Inflammatory macrophage treated with lipopolysaccharide for 4 hours (primary cell): ENCODE data around the gene YWHAQ.

ENCODE experiments used
- DNase-seq: peaks from one replicate; pipeline ENCODE4 v3.0.0-alpha.2; 2020

YWHAQ gene

GRCh38 chr2:9654452-9655100 lies 23.8 kb upstream of the YWHAQ start:
- DNase-seq: no peak

- no peak for DNase-seq
These were observed 22.9 kb upstream of the YWHAQ start for GRCh38 chr2:9653485-9654271.

- DNase-seq: no peak
These were observed 22.2 kb upstream of the YWHAQ start for GRCh38 chr2:9652898-9653479.

GRCh38 chr2:9652267-9652666 lies 21.5 kb upstream of the YWHAQ start:
- DNase-seq: no peak

GRCh38 chr2:9650119-9650821 lies 19.5 kb upstream of the YWHAQ start:
- DNase-seq: peak; percentile 11

GRCh38 chr2:9649261-9649660 lies 18.5 kb upstream of the YWHAQ start:
- no peak for DNase-seq

- no peak for DNase-seq
These were observed 18.0 kb upstream of the YWHAQ start for GRCh38 chr2:9648821-9649220.

GRCh38 chr2:9647884-9648283 lies 17.1 kb upstream of the YWHAQ start:
- no peak for DNase-seq

GRCh38 chr2:9646196-9647030 lies 15.6 kb upstream of the YWHAQ start:
- no peak for DNase-seq

- no peak for DNase-seq
These were observed 13.8 kb upstream of the YWHAQ start for GRCh38 chr2:9644603-9645002.

GRCh38 chr2:9644021-9644420 lies 13.2 kb upstream of the YWHAQ start:
- no peak for DNase-seq

- DNase-seq: no peak
These were observed 10.8 kb upstream of the YWHAQ start for GRCh38 chr2:9641641-9642040.

GRCh38 chr2:9640403-9641104 lies 9.8 kb upstream of the YWHAQ start:
- no peak for DNase-seq

- no peak for DNase-seq
These were observed 9.0 kb upstream of the YWHAQ start for GRCh38 chr2:9639740-9640343.

GRCh38 chr2:9639000-9639602 lies 8.3 kb upstream of the YWHAQ start:
- no peak for DNase-seq

GRCh38 chr2:9638532-9638931 lies 7.7 kb upstream of the YWHAQ start:
- peak; percentile 13 for DNase-seq

- no peak for DNase-seq
These were observed 6.5 kb upstream of the YWHAQ start for GRCh38 chr2:9637330-9637729.

- no peak for DNase-seq
These were observed 3.3 kb upstream of the YWHAQ start for GRCh38 chr2:9634133-9634532.

- no peak for DNase-seq
These were observed 1.3 kb upstream of the YWHAQ start for GRCh38 chr2:9631878-9632700.

GRCh38 chr2:9631553-9631819 lies 689 bp upstream of the YWHAQ start:
- no peak for DNase-seq
